Ishikawa (cell line): ENCODE results near the gene NOP56.

Experiments used
- CEBPB ChIP-seq: IDR thresholded peaks from 2 replicates; pipeline ENCODE4 v1.6.1; 2012
- CREB1 ChIP-seq: IDR thresholded peaks from 2 replicates; pipeline ENCODE4 v1.6.1; 2012; ENCODE audit warnings: low read depth
- EGR1 ChIP-seq: IDR thresholded peaks from 2 replicates; pipeline ENCODE4 v1.6.1; 2012
- EP300 ChIP-seq: IDR thresholded peaks from 2 replicates; pipeline ENCODE4 v1.6.1; 2012; ENCODE audit warnings: borderline replicate concordance
- FOXM1 ChIP-seq: IDR thresholded peaks from 2 replicates; pipeline ENCODE4 v1.6.1; 2012; ENCODE audit warnings: low read depth, borderline replicate concordance
- NFIC ChIP-seq: IDR thresholded peaks from 2 replicates; pipeline ENCODE4 v1.6.1; 2012
- RAD21 ChIP-seq: IDR thresholded peaks from 2 replicates; pipeline ENCODE4 v1.6.1; 2012; ENCODE audit warnings: low read depth
- TAF1 ChIP-seq: IDR thresholded peaks from 2 replicates; pipeline ENCODE4 v1.6.1; 2012; ENCODE audit warnings: low read depth, mild to moderate bottlenecking
- TCF12 ChIP-seq: IDR thresholded peaks from 2 replicates; pipeline ENCODE4 v1.6.1; 2012; ENCODE audit warnings: low read depth
- TEAD4 ChIP-seq: IDR thresholded peaks from 2 replicates; pipeline ENCODE4 v1.6.1; 2012
- YY1 ChIP-seq: IDR thresholded peaks from 2 replicates; pipeline ENCODE4 v1.6.1; 2012; ENCODE audit warnings: low read depth
- ZBTB7A ChIP-seq: IDR thresholded peaks from 2 replicates; pipeline ENCODE4 v1.6.1; 2012; ENCODE audit warnings: low read depth
- TF ChIP-seq, protein P1 (sequence below): IDR thresholded peaks from 2 replicates; pipeline ENCODE4 v1.6.1; 2012
- TF ChIP-seq, protein P2 (sequence below): IDR thresholded peaks from 2 replicates; pipeline ENCODE4 v1.6.1; 2012
- TF ChIP-seq, protein P3 (sequence below): IDR thresholded peaks from 2 replicates; pipeline ENCODE4 v1.6.1; 2012; ENCODE audit warnings: low read depth, mild to moderate bottlenecking

Gene NOP56

DNA sequence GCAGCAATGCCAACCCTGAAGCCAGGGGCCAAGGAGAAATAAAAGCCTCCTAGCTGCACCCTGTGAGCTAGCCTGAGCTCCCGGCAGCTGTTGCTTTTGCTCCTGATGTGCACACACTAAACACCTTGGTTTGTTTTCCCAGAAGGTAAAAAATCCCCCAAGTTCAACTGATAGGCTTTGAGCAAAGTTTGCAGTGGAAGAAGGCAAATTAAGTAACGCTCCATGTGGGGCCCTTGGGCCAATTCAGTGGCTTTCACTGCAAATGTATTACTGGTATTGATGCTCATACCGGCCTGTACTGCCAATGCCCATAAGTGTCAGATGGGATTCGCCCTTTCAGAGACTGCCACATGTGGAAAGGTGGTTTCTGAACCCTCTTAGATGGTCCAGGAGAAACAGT, 21.0 kb downstream of the NOP56 start:
- TF ChIP-seq TEAD4 (no peak), CEBPB (no peak), FOXM1 (no peak), CREB1 (no peak), RAD21 (no peak), NFIC (no peak), ZBTB7A (no peak), TAF1 (no peak), TCF12 (no peak)
- TF ChIP-seq, protein P1, sequence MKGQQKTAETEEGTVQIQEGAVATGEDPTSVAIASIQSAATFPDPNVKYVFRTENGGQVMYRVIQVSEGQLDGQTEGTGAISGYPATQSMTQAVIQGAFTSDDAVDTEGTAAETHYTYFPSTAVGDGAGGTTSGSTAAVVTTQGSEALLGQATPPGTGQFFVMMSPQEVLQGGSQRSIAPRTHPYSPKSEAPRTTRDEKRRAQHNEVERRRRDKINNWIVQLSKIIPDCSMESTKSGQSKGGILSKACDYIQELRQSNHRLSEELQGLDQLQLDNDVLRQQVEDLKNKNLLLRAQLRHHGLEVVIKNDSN, result no peak
- TF ChIP-seq, protein P2, sequence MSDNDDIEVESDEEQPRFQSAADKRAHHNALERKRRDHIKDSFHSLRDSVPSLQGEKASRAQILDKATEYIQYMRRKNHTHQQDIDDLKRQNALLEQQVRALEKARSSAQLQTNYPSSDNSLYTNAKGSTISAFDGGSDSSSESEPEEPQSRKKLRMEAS, result no peak
- TF ChIP-seq, protein P3, sequence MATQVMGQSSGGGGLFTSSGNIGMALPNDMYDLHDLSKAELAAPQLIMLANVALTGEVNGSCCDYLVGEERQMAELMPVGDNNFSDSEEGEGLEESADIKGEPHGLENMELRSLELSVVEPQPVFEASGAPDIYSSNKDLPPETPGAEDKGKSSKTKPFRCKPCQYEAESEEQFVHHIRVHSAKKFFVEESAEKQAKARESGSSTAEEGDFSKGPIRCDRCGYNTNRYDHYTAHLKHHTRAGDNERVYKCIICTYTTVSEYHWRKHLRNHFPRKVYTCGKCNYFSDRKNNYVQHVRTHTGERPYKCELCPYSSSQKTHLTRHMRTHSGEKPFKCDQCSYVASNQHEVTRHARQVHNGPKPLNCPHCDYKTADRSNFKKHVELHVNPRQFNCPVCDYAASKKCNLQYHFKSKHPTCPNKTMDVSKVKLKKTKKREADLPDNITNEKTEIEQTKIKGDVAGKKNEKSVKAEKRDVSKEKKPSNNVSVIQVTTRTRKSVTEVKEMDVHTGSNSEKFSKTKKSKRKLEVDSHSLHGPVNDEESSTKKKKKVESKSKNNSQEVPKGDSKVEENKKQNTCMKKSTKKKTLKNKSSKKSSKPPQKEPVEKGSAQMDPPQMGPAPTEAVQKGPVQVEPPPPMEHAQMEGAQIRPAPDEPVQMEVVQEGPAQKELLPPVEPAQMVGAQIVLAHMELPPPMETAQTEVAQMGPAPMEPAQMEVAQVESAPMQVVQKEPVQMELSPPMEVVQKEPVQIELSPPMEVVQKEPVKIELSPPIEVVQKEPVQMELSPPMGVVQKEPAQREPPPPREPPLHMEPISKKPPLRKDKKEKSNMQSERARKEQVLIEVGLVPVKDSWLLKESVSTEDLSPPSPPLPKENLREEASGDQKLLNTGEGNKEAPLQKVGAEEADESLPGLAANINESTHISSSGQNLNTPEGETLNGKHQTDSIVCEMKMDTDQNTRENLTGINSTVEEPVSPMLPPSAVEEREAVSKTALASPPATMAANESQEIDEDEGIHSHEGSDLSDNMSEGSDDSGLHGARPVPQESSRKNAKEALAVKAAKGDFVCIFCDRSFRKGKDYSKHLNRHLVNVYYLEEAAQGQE, result no peak

DNA sequence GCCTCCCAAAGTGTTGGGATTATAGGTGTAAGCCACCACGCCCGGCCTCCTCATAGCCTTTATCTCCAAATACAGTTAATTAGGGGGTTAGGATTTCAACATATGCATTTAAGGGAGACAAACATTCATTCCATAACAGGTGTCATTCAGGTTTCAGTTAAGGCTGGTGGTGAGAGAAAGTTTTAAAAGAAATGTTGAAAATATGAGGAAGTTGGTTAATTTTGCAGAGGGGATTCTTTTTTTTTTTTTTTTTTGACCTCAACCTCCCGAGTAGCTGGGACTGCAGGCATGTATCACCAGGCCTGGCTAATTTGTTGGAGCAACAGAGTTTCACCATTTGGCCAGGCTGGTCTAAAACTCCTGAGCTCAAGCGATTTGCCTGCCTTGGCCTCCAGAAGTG, 27.6 kb downstream of the NOP56 start:
- TF ChIP-seq EP300 (no peak), FOXM1 (no peak), CREB1 (no peak), EGR1 (no peak), TEAD4 (no peak), CEBPB (no peak), NFIC (no peak), TCF12 (no peak), RAD21 (no peak)
- TF ChIP-seq, protein P2, result no peak

DNA sequence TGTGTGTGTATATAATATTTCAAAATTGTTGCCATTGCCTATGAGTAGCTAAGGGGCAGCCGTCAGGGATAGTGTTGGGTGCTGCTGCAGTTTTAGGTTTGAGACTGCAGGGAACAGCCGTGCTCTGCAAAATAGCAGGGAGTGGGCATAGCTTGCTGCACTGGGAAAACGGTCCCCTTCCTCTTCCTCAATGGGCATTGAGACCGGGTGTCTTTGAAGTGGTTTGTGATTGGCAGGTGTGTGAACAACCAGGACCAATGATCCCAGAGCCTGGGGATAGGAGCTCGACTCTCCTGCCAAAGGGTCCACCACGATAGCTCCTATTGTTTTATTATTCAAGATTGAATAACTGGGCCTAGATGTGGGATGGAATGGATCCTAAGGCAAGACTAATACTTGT, 35.1 kb downstream of the NOP56 start:
- TF ChIP-seq ZBTB7A, result no peak
- TF ChIP-seq TEAD4, result no peak
- no peak for TF ChIP-seq NFIC
- no peak for TF ChIP-seq TAF1

DNA sequence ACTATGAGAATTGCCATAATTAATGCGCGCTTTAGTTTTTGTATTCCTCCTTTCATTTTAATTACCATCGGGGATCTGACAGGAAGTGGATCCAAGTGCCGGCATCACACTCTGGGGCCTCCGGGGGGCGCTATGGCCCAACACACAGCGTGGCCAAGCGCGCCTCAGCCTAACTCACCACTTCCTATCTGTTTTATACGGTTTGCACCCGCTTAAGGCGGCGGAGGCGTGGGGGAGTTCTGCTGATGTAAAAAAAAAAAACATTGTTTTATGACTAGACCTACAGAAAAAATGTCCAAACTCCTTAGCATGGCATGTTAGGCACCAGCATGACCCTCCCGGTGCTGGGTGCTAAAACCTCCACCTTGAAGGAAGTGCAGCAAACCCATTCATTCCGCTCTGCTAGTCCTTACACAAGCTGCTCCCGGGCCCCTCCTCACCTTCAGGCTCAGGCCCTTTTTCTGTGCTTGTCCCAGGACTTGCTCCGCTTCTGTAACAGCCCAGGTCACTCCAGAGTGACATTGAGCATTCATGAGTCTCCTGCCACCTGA, 35.7 kb downstream of the NOP56 start:
- TF ChIP-seq ZBTB7A (no peak), RAD21 (peak; percentile 78)

DNA sequence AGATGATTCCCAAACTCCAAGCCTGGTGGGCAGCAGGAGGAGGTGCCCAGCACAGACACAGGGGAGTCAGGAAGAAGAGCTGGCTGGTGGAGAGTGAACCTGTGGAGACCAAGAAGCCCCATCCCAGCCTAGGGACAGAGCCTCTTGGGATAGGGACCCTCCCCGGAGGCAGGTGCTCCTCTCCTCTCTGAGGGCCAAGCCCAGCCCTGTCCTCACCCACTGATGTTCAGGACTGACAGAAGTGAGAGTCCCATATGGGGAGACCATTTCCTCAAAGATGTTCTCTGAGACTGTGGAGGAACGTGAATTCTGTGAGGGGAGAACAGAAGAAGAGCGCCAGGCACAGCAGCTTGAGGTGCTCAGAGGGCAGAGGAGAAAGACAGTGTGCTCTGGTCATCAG, 37.8 kb downstream of the NOP56 start:
- TF ChIP-seq TCF12 (no peak), CEBPB (no peak), YY1 (no peak), EP300 (no peak), CREB1 (no peak), FOXM1 (no peak)
- TF ChIP-seq, protein P3, result no peak

DNA sequence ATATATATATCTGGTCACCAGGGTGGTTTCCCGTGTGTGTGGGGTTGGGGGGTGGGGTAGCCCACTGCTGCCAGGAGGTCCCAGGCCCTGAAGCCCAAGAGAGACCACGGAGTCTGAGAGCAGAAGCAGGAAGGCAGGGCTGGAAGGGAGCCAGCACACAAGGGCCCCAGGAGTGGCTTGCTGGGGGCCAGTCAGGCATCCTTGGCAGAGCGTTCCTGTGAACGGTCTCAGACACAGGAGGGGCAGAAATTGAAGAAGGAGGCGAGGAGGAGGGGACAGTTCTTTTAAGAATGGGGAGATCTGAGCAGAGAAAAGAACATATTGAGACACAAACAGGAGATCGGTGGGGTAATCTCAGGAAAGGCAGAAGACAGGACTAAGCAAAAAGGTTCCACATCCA, 38.3 kb downstream of the NOP56 start:
- TF ChIP-seq ZBTB7A (no peak), RAD21 (no peak), TAF1 (no peak), YY1 (no peak)
- TF ChIP-seq, protein P2, result no peak

DNA sequence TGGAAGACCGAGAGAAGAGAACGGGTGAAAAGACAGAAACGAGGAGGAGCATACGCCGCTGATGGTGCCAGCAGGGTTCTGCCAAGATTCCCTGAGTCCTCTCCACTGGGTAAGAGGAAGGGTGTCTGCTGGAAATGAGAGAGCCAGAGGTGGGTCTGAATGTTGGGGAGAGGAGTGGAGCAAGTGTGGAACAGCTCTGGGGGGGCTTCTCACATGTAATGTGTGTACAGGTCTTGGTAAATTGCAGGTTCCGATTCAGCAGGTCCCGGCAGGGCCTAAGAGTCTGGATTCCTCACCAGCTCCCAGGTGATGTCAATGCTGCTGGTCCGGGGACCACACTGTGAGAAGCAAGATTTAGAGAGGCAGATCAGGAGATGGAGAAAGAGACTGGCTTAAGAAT, 38.7 kb downstream of the NOP56 start:
- no peak for TF ChIP-seq ZBTB7A
- TF ChIP-seq, protein P1, result no peak
- TF ChIP-seq TCF12, result no peak
- TF ChIP-seq CREB1, result no peak
- TF ChIP-seq RAD21, result no peak
- TF ChIP-seq EGR1, result no peak
- TF ChIP-seq, protein P3, result no peak
- TF ChIP-seq YY1, result no peak
- TF ChIP-seq, protein P2, result no peak
- no peak for TF ChIP-seq FOXM1
- TF ChIP-seq TAF1, result no peak
- no peak for TF ChIP-seq NFIC
- no peak for TF ChIP-seq TEAD4
- TF ChIP-seq CEBPB, result no peak
- no peak for TF ChIP-seq EP300
